Left colon (tissue), 2 donors: ENCODE measurements around the gene TPSD1. TPM values are rescaled to one million over a fixed set of nuclear protein-coding genes. Genes with fewer than 3 reads are reported as not detected.
A peak's percentile ranks its signal among the peaks of the same experiment; 100 is the strongest.
"Not testable (repeated sequence)": the region's sequence is repeated elsewhere in the genome, so short reads cannot be mapped to it uniquely, and the experiment has no call there.

Experiments used
- ATAC-seq: fragments of 200-7000 bp; cut with Tn5 transposase; one replicate; pipeline ENCODE4 v1.9.1; 2020; ENCODE audit warnings: mild to moderate bottlenecking, moderate library complexity
- DNase-seq, 2 donors: peaks; one replicate each; pipeline ENCODE4 v3.0.0-alpha.2; 2020
- intact Hi-C, 2 donors: fragments of 100-400 bp; cut with DNase I in 1 of 2; cut with micrococcal nuclease in 1 of 2; formaldehyde crosslinking; loops; one replicate each; pipeline versions ENCODE4 v1.11.2 to v1.14.0; 2022; cut with DNase I, micrococcal nuclease
- long read RNA-seq: library from polyadenylated mRNA; unstranded; transcript quantifications from one replicate; pipeline ENCODE4 v2.0.0, GENCODE V29; 2021
- total RNA-seq, 2 donors: library from RNA; stranded (reverse); fragmentation: NEBNext Ultra II Directional; extraction: Animal tissue kit (Norgen Biotek cat#: 25700); gene quantifications; one replicate each; pipeline ENCODE4 v1.2.1, GENCODE V29; 2021
- donor health status: DM: no; HTN: no; CAD: no.
- donor health status: DM: yes; HTN: yes; CAD: no.

Gene TPSD1
- total RNA-seq, result 1 to 10 TPM in 1 of 2 donors, under 1 TPM in 1; 0.18 to 2.8 TPM
- long read RNA-seq, result 0 reads

- DNase-seq, intact Hi-C loops, ATAC-seq: not testable (repeated sequence)
Measured at GRCh38 chr16:1255276-1256122, at the start of gene TPSD1. TPSD1 (plus strand) TSS chr16:1256069; CDS start chr16:1256281, 212 bp downstream.

- ATAC-seq, result no peak
- intact Hi-C loops, result no loop called here
- no peak for DNase-seq
Measured at GRCh38 chr16:1206326-1206725, 49.5 kb upstream of the TPSD1 start.

- DNase-seq (no peak), ATAC-seq (no peak)
- intact Hi-C loops, result no loop called here
Measured at GRCh38 chr16:1206786-1207185, 49.1 kb upstream of the TPSD1 start.

GRCh38 chr16:1208239-1208830, 47.5 kb upstream of the TPSD1 start:
- ATAC-seq, result no peak
- no peak for DNase-seq
- intact Hi-C loops, result no loop called here

GRCh38 chr16:1209081-1209480, 46.8 kb upstream of the TPSD1 start:
- no peak for ATAC-seq
- intact Hi-C loops, result no loop called here
- DNase-seq, result no peak

- intact Hi-C loops, result no loop called here
Measured at GRCh38 chr16:1210461-1210860, 45.4 kb upstream of the TPSD1 start.

GRCh38 chr16:1211451-1212268, 44.2 kb upstream of the TPSD1 start:
- intact Hi-C loops, result no loop called here
- ATAC-seq (no peak), DNase-seq (no peak)

More at GRCh38 chr16:1210461-1210860, 45.4 kb upstream of the TPSD1 start:
- DNase-seq (no peak), ATAC-seq (no peak)

GRCh38 chr16:1212616-1213194, 43.2 kb upstream of the TPSD1 start:
- DNase-seq, result no peak
- intact Hi-C loops, result no loop called here
- ATAC-seq, result no peak

- DNase-seq (no peak), ATAC-seq (no peak)
- intact Hi-C loops, result no loop called here
Measured at GRCh38 chr16:1213231-1213630, 42.6 kb upstream of the TPSD1 start.

GRCh38 chr16:1213796-1214372, 42.0 kb upstream of the TPSD1 start:
- intact Hi-C loops, result no loop called here
- ATAC-seq (no peak), DNase-seq (no peak)

- intact Hi-C loops, result no loop called here
- DNase-seq, result no peak
- no peak for ATAC-seq
Measured at GRCh38 chr16:1214719-1215118, 41.1 kb upstream of the TPSD1 start.

- no peak for ATAC-seq
- DNase-seq, result no peak
- intact Hi-C loops, result no loop called here
Measured at GRCh38 chr16:1215574-1216295, 40.1 kb upstream of the TPSD1 start.

GRCh38 chr16:1216296-1216619, 39.6 kb upstream of the TPSD1 start:
- intact Hi-C loops, result no loop called here
- DNase-seq, result peak in 1 of 2 donors; percentile 44

GRCh38 chr16:1216681-1217400, 39.0 kb upstream of the TPSD1 start:
- ATAC-seq (no peak), DNase-seq (no peak)
- intact Hi-C loops, result no loop called here

More at GRCh38 chr16:1216296-1216619, 39.6 kb upstream of the TPSD1 start:
- ATAC-seq, result peak; percentile 52

- no peak for DNase-seq
- ATAC-seq, result no peak
- intact Hi-C loops, result no loop called here
Measured at GRCh38 chr16:1217526-1217925, 38.3 kb upstream of the TPSD1 start.

GRCh38 chr16:1218061-1218929, 37.6 kb upstream of the TPSD1 start:
- DNase-seq (no peak), ATAC-seq (no peak)

More at GRCh38 chr16:1218061-1218929, 37.6 kb upstream of the TPSD1 start:
- intact Hi-C loops, result no loop called here
